Spleen (tissue), 7 donors: ENCODE data around the gene UTP14C.

Experiments
- CTCF ChIP-seq, 11 experiments: fragments of 200-600 bp in 7 of 11; fragments of 450-650 bp in 4 of 11; sonication (generic) in 4 of 11; IDR thresholded peaks in 8 of 11; conservative IDR thresholded peaks in 3 of 11; 1 replicate in 7 of 11; 2 replicates in 4 of 11; pipeline versions ENCODE4 v1.4.0 to v1.8.0; 2016 to 2021; ENCODE audit warnings: antibody characterized with exemption in 11 of 11, inconsistent platforms in 4 of 11, mild to moderate bottlenecking in 1 of 11
- POLR2A ChIP-seq, 3 donors: fragments of 450-650 bp; IDR thresholded peaks; one replicate each; pipeline ENCODE4 v1.5.1; 2017; ENCODE audit warnings: antibody characterized with exemption in 3 of 3, mild to moderate bottlenecking in 1 of 3
- POLR2AphosphoS5 ChIP-seq, 3 donors: sonication (generic); formaldehyde crosslinking; IDR thresholded peaks; one replicate each; pipeline ENCODE4 v1.5.1; 2017; ENCODE audit warnings: antibody characterized with exemption in 3 of 3
- donor health status: DM: no; HTN: no; CAD: no; lungs with moderate emphysema.
- donor health status: DM: no; HTN: no; CAD: no.
- donor health status: DM: no; HTN: no; CAD: no.

DNA sequence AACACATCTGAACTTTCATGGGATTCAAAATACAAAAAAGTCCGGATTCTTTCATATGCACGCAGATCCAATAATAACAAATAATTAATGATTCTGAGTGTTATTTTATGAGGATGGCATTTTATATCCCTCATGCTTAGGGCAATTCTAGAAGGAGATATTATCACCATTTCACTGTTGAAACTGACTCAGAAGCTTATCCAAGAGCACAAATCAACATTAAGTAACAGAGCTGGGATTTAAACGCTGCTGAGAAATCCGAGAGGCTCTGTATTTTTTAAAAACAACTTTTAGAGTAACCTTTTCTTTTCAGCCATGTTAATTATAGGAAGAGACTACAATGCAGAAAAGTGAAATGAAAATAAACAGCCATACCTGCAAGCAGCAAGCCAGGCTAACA, 43.6 kb upstream of the UTP14C start:
- no peak for TF ChIP-seq POLR2A (IDR thresholded peaks at IDR 0.05)
- no peak for TF ChIP-seq CTCF (IDR thresholded peaks at IDR 0.05 in 8 of 11, conservative IDR thresholded peaks at IDR 0.05 in 3 of 11)
- TF ChIP-seq POLR2AphosphoS5 (IDR thresholded peaks at IDR 0.05): no peak
